Jurkat, Clone E6-1 (cell line): ENCODE measurements around the gene FAM222B.
"Not testable (repeated sequence)": the region's sequence is repeated elsewhere in the genome, so short reads cannot be mapped to it uniquely, and the experiment has no call there.

Source experiments
- DNase-seq: peaks from one replicate; pipeline ENCODE4 v3.0.0-alpha.2; 2011; ENCODE audit warnings: low read depth, low spot score
- H3K4me3 ChIP-seq: 2 replicates; pipeline ENCODE4 v1.5.1; 2011; ENCODE audit warnings: mild to moderate bottlenecking, low read length, control low read depth, moderate library complexity

Gene FAM222B

GRCh38 chr17:28740406-28741357 lies 101.9 kb downstream of the FAM222B start:
- H3K4me3 ChIP-seq: no peak overlapping the region
- DNase-seq: no peak

- DNase-seq: peak; percentile 88
- no peak overlapping the region for H3K4me3 ChIP-seq
Observed at GRCh38 chr17:28738680-28739384, 103.8 kb downstream of the FAM222B start.

- DNase-seq: no peak
- H3K4me3 ChIP-seq: no peak overlapping the region
Observed at GRCh38 chr17:28737770-28738679, 104.6 kb downstream of the FAM222B start.

- no peak overlapping the region for H3K4me3 ChIP-seq
Observed at GRCh38 chr17:28737316-28737715, 105.3 kb downstream of the FAM222B start.

GRCh38 chr17:28735913-28736769 lies 106.4 kb downstream of the FAM222B start:
- H3K4me3 ChIP-seq, DNase-seq: not testable (repeated sequence)

More at GRCh38 chr17:28737316-28737715, 105.3 kb downstream of the FAM222B start:
- no peak for DNase-seq

GRCh38 chr17:28735242-28735722 lies 107.3 kb downstream of the FAM222B start:
- DNase-seq: no peak
- H3K4me3 ChIP-seq: no peak overlapping the region

GRCh38 chr17:28734712-28735241 lies 107.8 kb downstream of the FAM222B start:
- H3K4me3 ChIP-seq: no peak overlapping the region
- DNase-seq: no peak

- no peak for DNase-seq
- H3K4me3 ChIP-seq: no peak overlapping the region
Observed at GRCh38 chr17:28733346-28733745, 109.2 kb downstream of the FAM222B start.

GRCh38 chr17:28729950-28730330 lies 112.7 kb downstream of the FAM222B start:
- H3K4me3 ChIP-seq: no peak overlapping the region
- DNase-seq: no peak

GRCh38 chr17:28728364-28729200 lies 114.0 kb downstream of the FAM222B start, which contains the start of gene NEK8:
TSS of gene NEK8 (plus strand) at chr17:28728788. CDS start at chr17:28728814, 26 bp downstream.
- peak within 1 kb of the TSS; percentile 88 for H3K4me3 ChIP-seq
- DNase-seq: peak; percentile 90

GRCh38 chr17:28726627-28727491 lies 115.7 kb downstream of the FAM222B start:
- DNase-seq: peak; percentile 93
- H3K4me3 ChIP-seq: peak overlapping the region; percentile 88

- peak within 1 kb of the TSS; percentile 88 for H3K4me3 ChIP-seq
- DNase-seq: no peak
Observed at GRCh38 chr17:28726226-28726626, 116.4 kb downstream of the FAM222B start, which contains the start of gene TLCD1. TSS of gene TLCD1 (minus strand) at chr17:28726233. CDS start at chr17:28726097, 136 bp downstream.

GRCh38 chr17:28725660-28726225 lies 116.8 kb downstream of the FAM222B start:
- no peak overlapping the region for H3K4me3 ChIP-seq
- no peak for DNase-seq

GRCh38 chr17:28725166-28725659 lies 117.4 kb downstream of the FAM222B start:
- H3K4me3 ChIP-seq: no peak overlapping the region
- DNase-seq: no peak

- no peak for DNase-seq
- no peak overlapping the region for H3K4me3 ChIP-seq
Observed at GRCh38 chr17:28724500-28725165, 118.0 kb downstream of the FAM222B start.
